ENCODE results near the gene EXOC3L2. TPM values are rescaled to one million over a fixed set of nuclear protein-coding genes. Genes with fewer than 3 reads are reported as not detected.
"Not testable (repeated sequence)": the region's sequence is repeated elsewhere in the genome, so short reads cannot be mapped to it uniquely, and the experiment has no call there.

Gene EXOC3L2
- total and polyA plus RNA-seq, 7 donors: 0.14 to 1.7 (median 0.51) TPM; not detected in 3

DNA sequence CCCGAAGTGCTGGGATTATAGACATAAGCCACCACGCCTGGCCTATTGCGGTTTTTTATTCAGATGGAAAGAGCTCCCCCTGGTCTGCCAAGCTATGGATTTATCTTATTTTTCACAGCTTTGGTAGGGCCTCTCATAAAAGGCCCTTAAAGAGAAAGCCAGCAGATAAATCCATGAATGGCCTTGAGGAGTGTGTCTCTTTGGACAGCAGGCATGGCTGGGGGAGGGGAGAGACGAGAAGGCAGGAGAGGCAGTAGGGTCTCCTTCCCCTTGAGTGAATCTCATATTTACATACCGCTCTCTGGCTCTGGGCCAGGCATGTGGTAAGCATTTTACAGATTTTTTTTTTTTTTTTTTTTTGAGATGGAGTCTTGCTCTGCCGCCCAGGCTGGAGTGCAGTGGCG, 31.1 kb upstream of the EXOC3L2 start:
- no peak overlapping the region for H3K4me3 ChIP-seq
- H3K36me3 ChIP-seq: peaks cover 10 to 87% (median 31%) of the 10 kb centered on the region in 4 donors
- DNase-seq: no peak
- no peak overlapping the region for H3K27ac ChIP-seq
- intact Hi-C loops (cut with DNase I): no loop called here
- TF ChIP-seq CTCF (IDR thresholded peaks at IDR 0.05): no peak
- no peak for TF ChIP-seq POLR2AphosphoS5 (IDR thresholded peaks at IDR 0.05)
- no peaks in the 10 kb centered on the region for H3K27me3 ChIP-seq
- 84 to 88% methylated on average over 7 of the region's 7 CpGs for WGBS, 2 donors
- H3K9me3 ChIP-seq: no peaks in the 10 kb centered on the region
- H3K4me1 ChIP-seq: no peaks in the 10 kb centered on the region

DNA sequence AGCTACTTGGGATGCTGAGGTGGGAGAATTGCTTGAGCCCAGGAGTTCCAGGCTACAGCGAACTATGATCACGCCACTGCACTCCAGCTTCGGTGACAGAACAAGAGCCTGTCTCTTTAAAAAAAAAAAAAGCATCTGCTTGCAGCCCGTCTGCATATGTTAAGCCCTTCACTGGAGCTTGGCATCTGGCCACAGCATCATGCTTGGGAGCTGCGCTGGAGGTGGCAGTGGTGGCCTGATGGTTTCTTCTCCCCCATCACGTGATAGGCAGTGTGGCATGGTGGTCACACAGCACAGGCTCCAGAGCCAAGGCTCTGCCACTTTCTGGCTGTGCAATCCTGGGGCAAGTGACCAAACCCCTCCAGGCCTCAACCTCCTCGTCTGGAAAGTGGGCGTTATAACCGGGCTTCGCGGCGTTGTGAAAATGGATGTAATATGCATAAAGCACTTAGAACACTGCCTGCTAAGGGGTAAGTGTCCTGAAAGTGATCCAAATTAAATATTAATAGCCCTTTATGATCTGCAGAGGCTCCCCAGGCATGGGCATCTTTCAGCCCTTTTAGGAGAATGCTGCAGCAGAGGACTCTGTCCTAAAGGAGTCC, 30.3 kb upstream of the EXOC3L2 start:
- DNase-seq: no peak
- WGBS, 2 donors: 82% methylated on average over 12 of the region's 12 CpGs

DNA sequence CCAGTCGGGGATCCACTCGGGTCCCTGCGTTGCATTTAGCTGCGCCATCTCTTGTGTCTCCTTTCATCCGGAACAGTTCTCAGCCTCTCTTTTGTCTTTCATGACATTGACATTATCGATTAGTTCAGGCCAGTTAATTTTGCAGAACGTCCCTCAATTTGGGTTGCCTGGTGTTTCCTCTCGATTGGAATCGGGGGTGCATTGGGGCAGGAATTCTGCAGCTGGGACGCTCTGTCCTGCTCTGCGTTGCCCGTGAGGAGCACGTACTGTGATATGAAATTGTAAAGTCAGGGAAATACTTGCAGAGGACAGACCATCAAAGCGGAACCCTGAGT, 28.3 kb upstream of the EXOC3L2 start:
- intact Hi-C loops (cut with DNase I): no loop called here
- Histone ChIP-seq H3K36me3 (peaks cover 10 to 86% (median 22%) of the 10 kb centered on the region in 4 donors), H3K4me1 (no peaks in the 10 kb centered on the region), H3K27ac (no peak overlapping the region), H3K9me3 (no peaks in the 10 kb centered on the region), H3K4me3 (no peak overlapping the region), H3K27me3 (no peaks in the 10 kb centered on the region)
- DNase-seq: no peak
- WGBS, 2 donors: 94% methylated on average over 14 of the region's 14 CpGs
- TF ChIP-seq CTCF (IDR thresholded peaks at IDR 0.05) (no peak), EP300 (IDR thresholded peaks at IDR 0.05) (no peak), POLR2AphosphoS5 (IDR thresholded peaks at IDR 0.05) (no peak), POLR2A (IDR thresholded peaks at IDR 0.05) (no peak)

More for the DNA sequence above, 30.3 kb upstream of the EXOC3L2 start:
- TF ChIP-seq CTCF (IDR thresholded peaks at IDR 0.05) (no peak), POLR2A (IDR thresholded peaks at IDR 0.05) (no peak), EP300 (IDR thresholded peaks at IDR 0.05) (no peak), POLR2AphosphoS5 (IDR thresholded peaks at IDR 0.05) (no peak)
- Histone ChIP-seq H3K4me3 (no peak overlapping the region), H3K27ac (no peak overlapping the region), H3K36me3 (peaks cover 10 to 87% (median 32%) of the 10 kb centered on the region in 4 donors), H3K4me1 (no peaks in the 10 kb centered on the region), H3K9me3 (no peaks in the 10 kb centered on the region), H3K27me3 (no peaks in the 10 kb centered on the region)
- intact Hi-C loops (cut with DNase I): no loop called here

DNA sequence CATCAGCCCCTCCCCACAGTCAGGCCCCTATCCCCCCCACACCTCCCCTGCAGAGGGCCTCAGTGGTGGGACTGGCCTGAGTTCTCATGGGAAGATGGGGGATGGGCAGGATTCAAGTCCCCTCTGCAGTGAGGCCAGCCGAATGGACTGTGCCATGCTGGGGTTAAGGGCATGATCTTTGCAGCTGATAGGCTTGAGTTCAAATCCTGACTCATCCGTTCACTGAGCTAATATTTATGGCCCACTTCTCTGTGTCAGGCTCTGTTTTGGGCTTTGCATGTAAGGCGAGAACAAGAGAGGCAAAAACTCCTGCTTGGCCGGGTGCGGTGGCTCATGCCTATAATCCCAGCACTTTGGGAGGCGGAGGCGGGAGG, 26.5 kb upstream of the EXOC3L2 start:
- Histone ChIP-seq H3K9me3 (no peaks in the 10 kb centered on the region), H3K36me3 (peaks cover 5 to 87% (median 16%) of the 10 kb centered on the region in 4 donors), H3K27ac (no peak overlapping the region), H3K4me3 (no peak overlapping the region), H3K4me1 (no peaks in the 10 kb centered on the region), H3K27me3 (no peaks in the 10 kb centered on the region)
- intact Hi-C loops (cut with DNase I): no loop called here
- TF ChIP-seq CTCF (IDR thresholded peaks at IDR 0.05): no peak
- no peak for TF ChIP-seq EP300 (IDR thresholded peaks at IDR 0.05)
- WGBS, 2 donors: 82% methylated on average over 7 of the region's 7 CpGs
- DNase-seq: no peak

DNA sequence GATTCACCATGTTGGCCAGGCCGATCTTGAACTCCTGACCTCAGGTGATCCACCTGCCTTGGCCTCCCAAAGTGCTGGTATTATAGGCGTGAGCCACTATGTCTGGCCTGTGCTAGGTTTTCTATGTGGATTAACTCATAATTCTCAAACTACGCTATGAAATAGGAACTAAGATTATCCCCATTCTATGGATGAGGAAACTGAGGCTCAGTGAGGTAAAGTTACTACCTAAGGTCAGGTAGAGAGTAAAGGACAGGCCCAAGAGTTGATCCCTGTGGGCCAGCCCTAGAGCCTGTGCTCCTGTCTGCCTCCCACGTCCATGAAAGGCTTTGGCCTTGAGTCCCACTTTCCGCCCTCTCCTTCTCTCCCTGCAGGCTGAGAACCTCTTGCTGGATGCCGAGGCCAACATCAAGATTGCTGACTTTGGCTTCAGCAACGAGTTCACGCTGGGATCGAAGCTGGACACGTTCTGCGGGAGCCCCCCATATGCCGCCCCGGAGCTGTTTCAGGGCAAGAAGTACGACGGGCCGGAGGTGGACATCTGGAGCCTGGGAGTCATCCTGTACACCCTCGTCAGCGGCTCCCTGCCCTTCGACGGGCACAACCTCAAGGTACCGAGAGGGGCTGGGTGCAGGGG, 26.0 kb upstream of the EXOC3L2 start:
- no peaks in the 10 kb centered on the region for H3K4me1 ChIP-seq
- H3K36me3 ChIP-seq: peaks cover 5 to 90% (median 16%) of the 10 kb centered on the region in 4 donors
- no peak overlapping the region for H3K27ac ChIP-seq
- DNase-seq: no peak
- intact Hi-C loops (cut with DNase I): no loop called here
- 91 to 92% methylated on average over 21 of the region's 21 CpGs for WGBS, 2 donors
- TF ChIP-seq POLR2AphosphoS5 (IDR thresholded peaks at IDR 0.05) (no peak), POLR2A (IDR thresholded peaks at IDR 0.05) (no peak), CTCF (IDR thresholded peaks at IDR 0.05) (no peak), EP300 (IDR thresholded peaks at IDR 0.05) (no peak)
- H3K4me3 ChIP-seq: no peak overlapping the region
- H3K9me3 ChIP-seq: no peaks in the 10 kb centered on the region
- no peaks in the 10 kb centered on the region for H3K27me3 ChIP-seq

- H3K4me1 ChIP-seq; H3K4me3 ChIP-seq; H3K27me3 ChIP-seq; H3K27ac ChIP-seq; intact Hi-C loops (cut with DNase I); DNase-seq; H3K9me3 ChIP-seq: not testable (repeated sequence)
- H3K36me3 ChIP-seq: peaks cover 5 to 86% (median 16%) of the 10 kb centered on the region in 4 donors
- WGBS, 2 donors: 88 to 91% methylated on average over 13 of the region's 13 CpGs
Observed at GRCh38 chr19:45269939-45270338, 24.7 kb upstream of the EXOC3L2 start.
